Germinal center (tissue), 1 donor: ENCODE results near the gene DNLZ.

Experiments
- DNase-seq: peaks from one replicate; pipeline ENCODE4 v3.0.0; 2012; ENCODE audit warnings: mixed read lengths, low spot score

Gene DNLZ

GRCh38 chr9:136376457-136376856 is 12.9 kb upstream of the DNLZ start:
- no peak for DNase-seq

DNA sequence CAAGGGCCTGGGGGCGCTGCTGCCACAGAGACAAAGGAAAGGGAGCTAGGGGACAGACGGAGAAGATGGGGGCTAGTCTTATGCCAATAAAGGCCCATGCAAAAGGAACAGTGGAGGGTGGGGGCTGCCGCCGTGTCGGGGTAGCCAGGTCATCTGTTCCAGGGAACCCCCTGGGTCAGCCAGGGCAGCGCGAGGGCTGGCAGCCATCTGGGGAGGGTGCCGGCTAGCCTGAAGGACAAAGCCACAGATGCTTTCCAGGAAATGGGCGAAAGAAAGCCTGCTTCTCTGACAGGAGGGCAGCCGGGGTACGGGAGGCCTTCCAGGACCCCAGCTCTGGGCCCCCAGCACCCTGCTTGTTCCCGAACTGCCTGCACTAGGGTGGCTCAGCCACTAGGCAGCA is 11.6 kb upstream of the DNLZ start:
- DNase-seq: no peak

DNA sequence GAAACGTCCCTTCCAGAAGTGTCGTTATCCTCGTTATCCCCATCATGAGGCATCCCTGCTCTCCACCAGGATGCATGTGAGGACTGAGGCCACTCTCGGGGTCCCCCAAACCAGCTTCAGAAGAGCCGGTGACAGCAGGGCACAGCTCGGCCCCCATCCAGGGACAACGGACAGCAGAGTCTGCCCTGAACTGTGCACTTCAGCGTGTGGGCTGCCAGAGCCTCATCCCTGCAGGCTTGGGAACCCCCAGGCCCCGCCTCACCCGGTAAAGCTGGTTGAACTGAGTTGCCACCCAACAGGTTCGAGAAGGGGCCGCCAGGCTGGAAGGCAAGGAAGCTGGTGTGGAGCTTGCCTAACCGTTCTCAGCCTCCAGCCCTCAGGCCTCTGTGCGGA is 10.6 kb upstream of the DNLZ start:
- no peak for DNase-seq

GRCh38 chr9:136373300-136374182 is 10.0 kb upstream of the DNLZ start, which contains the start of gene CARD9:
TSS of gene CARD9 (minus strand) at chr9:136373669. CDS start at chr9:136372078, 1,591 bp downstream.
- DNase-seq: no peak

- no peak for DNase-seq
Observed at GRCh38 chr9:136372561-136373299, 9.2 kb upstream of the DNLZ start.

DNA sequence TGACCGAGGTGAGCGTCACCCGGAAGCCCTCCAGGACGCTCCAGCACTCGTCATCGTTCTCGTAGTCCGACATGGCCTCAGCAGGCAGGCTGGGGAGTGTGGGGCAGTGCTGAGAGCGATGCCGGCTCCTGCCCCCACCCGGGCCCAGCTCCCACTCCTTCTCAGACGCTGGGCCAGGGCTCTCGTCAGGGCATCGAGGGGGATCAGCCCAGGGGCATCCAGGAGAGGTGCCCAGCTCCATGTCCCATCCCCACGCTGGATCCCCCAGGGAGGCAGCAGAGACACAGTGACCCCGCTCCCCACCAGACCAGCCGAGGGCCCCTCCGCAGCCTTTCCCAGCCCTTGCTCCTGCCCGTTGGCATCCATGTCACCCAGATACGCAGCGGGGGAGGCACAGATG is 8.5 kb upstream of the DNLZ start:
- no peak for DNase-seq

DNA sequence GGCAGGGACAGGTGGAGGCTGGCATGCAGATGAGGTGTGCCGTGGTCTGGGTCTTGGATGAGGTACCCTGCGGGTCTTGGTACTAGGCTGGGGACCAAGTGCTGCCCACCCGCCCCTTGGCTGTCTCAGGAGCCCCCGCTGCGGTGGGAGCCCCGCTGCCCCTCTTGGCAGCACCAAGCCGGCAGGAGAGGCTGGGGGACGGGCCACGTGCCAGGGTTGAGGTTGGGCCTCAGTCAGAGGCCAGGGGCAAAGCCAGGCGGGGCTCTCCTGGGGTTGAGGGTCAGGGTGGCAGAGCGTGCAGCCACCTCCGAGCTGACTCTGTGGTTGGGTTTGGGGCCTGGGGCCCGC is 8.0 kb upstream of the DNLZ start:
- no peak for DNase-seq

DNA sequence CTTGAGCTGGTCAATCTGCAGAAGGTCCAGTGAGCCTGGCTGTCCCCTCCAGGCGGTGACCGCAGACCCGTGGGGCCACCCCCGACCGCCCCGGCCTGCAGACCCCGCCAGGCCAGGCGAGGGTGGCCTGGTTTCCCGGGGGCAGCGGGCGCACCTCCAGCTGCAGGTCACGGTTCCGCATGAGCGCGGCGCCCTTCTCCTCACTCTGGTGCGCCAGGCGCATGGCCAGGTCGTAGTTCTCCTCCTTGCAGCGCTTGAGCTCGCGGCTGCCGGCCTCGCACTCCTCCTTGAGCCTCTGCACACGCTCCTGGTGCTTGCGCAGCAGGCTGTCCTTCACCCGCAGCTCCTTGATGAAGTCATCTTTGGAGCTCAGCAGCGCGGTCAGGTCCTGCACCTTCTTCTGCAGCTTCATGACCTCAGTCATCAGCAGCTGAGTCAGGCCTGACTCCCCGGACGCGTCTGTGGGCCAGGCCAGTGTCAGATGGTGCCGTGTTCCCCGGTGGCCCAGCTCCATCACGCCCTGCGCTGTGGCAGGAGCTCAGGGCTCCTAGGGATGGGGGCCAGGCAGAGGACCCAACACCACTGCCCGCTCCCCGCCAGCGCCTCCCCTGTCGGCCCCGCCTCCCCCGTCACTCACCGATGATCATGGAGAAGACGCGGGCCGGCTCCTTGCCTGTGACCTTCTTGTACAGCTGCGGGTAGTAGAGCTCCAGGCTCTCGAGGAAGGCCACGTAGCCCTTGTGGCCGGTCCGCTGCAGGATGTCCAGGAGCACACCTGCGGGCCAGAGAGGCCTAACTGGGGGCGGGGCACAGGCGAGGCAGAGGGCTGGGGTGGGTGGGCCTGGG is 7.4 kb upstream of the DNLZ start:
- DNase-seq: no peak

DNA sequence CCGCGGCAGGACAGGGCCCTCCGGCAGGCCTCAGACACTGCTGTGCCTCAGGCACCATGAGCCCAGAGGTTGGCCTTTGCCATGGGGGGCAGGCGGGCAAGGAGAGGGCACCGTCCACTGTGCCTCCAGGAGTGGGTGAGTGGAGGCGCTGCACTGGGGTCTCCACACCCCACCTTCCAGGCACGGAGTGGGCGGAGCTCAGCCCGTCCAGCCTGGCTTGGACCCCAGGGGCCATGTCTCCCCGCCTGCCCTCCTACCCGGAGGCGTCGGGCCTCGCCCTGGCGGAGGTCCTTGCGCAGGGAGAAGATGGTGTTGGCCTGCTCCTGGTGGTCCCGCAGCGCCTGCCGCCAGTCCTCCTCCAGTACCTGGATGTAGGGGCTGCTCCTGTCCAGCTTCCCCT is 6.5 kb upstream of the DNLZ start:
- no peak for DNase-seq

DNA sequence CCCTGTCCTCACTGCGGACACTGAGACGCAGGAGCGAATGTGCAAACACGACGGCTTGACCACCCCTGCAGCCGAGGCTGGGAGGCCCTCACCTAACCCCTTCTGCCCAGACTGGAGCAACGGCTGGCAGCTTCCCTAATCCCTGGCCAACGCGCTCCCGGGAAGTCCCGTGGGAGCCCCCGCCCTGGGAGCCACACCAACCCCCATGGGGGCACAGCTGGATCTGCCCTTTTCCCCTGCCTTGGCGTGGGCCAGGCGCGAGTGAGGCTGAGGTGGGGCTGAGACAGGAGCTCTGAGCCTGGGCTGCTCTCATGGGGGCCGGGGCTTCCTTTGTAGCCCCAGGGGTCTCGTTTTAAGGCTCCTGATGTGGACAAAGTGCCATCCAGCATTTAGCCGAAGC is 4.6 kb upstream of the DNLZ start:
- no peak for DNase-seq

DNA sequence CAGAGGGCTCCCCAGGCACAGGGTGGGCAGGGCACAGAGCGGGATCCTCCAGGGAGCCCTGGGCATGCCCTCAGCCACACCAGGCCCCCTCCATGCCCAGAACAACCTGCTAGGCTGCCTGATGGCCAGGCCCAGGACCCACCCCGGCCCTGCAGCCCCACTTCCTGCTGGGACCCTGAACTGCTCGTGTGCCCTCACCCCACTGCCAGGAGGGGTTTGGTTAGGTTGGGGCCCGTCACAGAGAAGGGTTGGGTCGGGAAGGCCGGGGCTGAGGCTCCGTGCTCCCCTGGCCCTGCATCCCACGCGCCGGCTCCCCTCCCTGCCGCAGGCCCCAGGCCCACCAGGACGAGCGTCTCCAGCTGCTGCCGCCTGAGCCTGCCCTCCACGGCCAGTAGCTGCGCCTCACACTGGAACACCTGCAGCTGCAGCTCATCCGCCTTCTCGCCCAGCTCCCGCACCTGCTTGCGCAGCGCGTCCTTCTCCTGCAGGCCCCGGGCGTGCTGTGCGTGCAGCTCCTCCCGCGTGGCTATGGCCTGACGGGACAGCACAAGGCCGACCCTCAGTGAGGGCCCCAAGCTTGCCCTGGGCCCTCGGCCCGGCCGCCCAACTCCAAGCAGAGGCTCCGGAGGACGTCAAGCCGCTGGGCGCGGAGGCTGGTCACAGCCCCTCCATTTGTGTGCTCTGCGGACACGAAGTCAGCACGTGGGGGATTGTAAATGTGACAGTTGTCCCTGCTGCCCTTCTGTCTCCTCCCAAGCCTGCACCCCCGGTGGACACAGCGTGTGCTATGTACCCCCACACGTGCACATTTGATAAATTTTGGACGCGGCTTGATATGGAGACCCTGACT is 4.0 kb upstream of the DNLZ start:
- no peak for DNase-seq

GRCh38 chr9:136366826-136367225 is 3.3 kb upstream of the DNLZ start:
- no peak for DNase-seq

DNA sequence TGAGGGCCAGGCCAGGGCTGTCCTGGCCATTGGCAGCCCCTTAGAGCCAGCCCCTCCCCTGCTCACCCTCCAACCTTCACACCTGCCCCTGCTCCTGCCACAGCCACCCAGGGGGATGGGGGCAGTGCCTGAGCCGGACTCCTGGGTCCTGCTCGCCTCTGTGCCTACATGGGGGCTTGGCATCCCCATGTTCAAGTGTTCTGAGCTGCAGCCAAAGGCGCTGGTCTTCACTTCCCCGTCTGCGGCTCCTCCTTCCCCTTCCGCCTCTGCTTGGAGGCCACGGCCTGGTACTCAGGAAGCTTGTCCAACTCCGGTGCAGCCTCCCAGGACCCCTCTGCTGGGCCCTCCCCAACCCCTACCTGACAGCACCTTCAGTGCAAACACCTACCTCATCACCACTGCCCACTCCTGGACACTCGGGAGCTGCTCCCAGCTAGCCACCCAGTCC is 2.3 kb upstream of the DNLZ start:
- DNase-seq: no peak

- no peak for DNase-seq
Observed at GRCh38 chr9:136364942-136365774, 1.6 kb upstream of the DNLZ start.

GRCh38 chr9:136363949-136364748 is 605 bp upstream of the DNLZ start:
- no peak for DNase-seq

GRCh38 chr9:136362450-136362784 is 1.1 kb downstream of the DNLZ start:
- DNase-seq: no peak

- no peak for DNase-seq
Observed at GRCh38 chr9:136361754-136362449, 1.6 kb downstream of the DNLZ start.

DNA sequence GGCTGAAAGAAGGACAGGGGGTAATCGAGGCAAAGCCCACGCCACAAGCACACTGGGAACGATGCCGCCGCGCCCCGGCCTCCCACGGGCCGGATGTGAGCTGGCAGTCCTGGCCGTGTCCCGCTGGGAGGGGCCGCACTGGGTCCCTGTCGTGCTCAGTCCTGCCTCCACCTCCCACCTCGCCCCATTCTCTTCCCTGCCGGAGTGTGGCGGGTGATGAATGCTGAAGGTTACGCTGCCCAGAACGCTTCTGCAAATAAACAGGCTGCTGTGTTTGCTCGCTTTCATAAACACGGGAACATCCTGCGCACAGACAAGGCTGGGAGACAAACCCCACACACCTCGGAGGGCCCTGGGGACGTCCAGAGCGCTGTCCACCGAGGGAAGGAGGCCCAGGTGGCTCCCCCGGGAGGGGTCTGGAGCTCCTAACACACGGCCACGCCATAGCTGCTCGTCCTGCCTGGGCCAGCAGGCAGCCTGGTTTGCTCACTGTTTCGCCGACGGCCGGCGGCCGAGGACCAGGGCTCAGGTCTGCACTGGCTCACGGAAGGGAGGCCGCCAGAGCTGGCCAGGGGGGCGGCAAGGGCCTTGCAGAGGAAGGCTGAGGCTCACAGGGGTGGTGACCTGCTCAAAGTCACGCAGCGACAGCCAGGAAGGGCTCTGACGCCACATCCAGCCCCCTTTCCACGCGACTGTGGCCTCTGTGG is 2.3 kb downstream of the DNLZ start:
- DNase-seq: no peak
